ENCODE results near the gene COL25A1.
"Not testable (repeated sequence)": the region's sequence is repeated elsewhere in the genome, so short reads cannot be mapped to it uniquely, and the experiment has no call there.

The COL25A1 gene

DNA sequence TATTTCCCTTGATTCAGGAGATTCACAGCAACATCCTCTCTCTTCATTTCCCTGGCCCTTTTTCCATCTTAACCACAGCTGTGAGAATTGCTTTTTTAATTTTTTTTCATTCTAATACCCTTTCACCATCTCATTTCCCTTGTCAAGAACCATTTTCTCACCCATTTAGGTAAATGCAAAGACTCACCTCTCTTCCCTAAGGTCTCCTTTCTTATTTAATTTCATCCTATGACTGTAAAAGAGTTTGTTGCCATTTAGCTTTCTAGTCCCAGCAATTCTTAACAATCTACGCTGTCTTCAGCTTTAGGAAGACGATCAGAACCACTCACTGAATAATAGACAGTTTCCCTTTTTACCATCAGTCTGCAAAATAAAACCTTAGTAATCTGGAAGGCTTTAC lies 298.5 kb downstream of the COL25A1 start:
- FAIRE-seq: no peak

GRCh38 chr4:108991551-108992328 lies 310.7 kb downstream of the COL25A1 start:
- no peak for FAIRE-seq

- FAIRE-seq: no peak
Measured at GRCh38 chr4:108988464-108989195, 313.8 kb downstream of the COL25A1 start.

DNA sequence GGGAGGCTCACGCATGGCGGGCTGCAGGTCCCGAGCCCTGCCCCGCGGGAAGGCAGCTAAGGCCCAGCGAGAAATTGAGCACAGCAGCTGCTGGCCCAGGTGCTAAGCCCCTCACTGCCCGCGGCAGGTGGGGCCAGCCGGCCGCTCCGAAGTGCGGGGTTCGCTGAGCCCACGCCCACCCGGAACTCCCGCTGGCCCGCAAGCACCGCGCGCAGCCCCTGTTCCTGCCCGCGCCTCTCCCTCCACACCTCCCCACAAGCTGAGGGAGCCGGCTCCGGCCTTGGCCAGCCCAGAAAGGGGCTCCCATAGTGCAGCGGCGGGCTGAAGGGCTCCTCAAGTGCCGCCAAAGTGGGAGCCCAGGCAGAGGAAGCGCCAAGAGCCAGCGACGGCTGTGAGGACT lies 318.0 kb downstream of the COL25A1 start:
- not testable (repeated sequence) for FAIRE-seq

DNA sequence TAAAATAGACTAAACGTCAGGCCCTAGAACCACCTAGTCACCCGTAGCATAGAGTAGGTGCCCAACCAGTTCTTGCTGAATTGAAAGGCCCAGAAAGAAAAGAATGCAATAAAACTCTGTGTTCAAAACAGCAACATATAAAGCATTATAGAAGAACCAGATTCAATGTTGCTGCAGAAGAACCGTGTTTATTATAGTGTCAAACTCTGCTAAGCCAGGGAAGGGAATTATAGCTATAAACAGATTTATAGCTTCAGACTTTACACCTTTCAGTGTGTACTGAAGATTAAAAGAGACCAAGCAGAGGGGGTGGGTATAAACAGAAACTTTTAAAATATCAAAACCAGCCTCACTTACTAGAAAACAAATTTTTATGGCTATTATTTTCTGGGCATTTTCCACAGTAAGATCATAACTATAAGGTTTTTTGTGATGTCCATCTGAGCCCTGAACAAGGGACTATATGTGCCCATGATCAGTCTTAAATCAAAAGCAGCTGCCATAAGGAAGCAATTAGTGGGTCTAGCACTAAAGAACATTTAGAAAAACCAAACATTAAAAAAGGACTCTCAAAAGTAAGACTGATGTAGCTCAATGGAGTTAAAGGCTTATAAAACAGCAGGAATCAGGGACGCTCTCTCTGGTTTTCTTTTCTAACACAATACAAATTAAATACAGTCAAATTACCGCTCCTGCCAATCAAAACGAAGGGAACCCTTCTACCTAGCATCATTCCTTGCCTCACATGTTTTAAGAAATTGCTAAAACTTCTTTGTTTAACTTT lies 319.9 kb downstream of the COL25A1 start:
- FAIRE-seq: no peak

GRCh38 chr4:108980455-108981239 lies 321.8 kb downstream of the COL25A1 start:
- FAIRE-seq: no peak

- no peak for FAIRE-seq
Measured at GRCh38 chr4:108979759-108980158, 322.7 kb downstream of the COL25A1 start.

- no peak for FAIRE-seq
Measured at GRCh38 chr4:108978066-108978465, 324.4 kb downstream of the COL25A1 start.

DNA sequence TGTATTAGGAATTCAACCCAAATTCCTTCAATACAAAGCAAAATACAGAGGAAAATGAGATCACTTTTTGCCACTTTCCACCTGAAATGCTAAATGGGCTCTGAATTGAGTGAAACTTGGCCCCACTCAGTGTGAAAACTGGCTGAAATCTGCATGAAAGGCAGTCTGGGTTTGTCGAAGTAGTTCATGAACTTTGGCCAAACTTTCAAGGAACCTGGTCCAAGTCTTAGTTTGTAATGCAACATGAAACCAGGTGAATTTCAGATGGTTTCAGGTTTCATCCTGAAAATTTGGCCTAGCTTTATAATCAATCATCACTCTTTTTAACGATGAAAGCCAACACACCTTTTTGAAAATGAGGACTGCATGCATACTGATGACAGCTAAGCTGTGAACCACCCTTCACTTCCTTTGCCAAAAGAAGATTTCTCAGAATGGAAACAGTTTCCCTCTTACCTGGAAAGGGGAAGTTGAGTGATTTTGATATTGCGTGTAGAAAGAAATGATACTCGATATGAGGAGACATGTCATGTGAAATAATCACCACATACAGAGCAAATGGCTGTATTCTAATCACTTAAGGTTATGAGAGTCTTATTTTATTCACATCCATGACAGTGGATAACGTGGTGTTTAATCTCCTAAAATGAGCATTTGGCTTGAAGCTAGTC lies 329.7 kb downstream of the COL25A1 start:
- no peak for FAIRE-seq

- FAIRE-seq: no peak
Measured at GRCh38 chr4:108971473-108971872, 331.0 kb downstream of the COL25A1 start.

DNA sequence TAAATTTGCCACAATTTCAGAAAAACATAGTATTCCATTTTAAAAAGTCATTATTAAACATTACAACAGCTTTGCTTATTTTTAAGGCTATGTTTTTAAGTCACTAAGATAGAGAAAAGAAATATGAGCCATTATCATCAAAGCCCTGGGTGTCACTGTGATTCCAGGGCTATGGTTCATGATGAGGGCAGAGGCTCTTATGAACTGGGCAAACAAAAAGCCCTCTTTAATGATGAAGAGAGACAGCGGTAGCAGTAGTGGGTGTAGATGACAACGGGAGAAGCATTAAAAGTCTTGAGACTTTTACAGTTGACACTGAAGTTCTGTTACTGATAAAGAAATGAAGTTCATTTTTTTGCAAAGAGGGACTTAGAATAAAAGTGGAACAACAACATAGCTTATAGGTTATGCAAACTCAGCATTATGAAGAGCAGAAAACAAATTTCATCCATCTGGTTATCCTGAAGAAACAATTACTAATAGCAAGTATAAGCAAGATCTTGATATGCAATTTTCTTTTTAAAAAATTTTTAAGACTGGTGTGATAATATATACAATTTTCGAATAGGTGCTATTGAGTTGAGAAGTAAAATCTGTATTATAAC lies 336.9 kb downstream of the COL25A1 start:
- no peak for FAIRE-seq

DNA sequence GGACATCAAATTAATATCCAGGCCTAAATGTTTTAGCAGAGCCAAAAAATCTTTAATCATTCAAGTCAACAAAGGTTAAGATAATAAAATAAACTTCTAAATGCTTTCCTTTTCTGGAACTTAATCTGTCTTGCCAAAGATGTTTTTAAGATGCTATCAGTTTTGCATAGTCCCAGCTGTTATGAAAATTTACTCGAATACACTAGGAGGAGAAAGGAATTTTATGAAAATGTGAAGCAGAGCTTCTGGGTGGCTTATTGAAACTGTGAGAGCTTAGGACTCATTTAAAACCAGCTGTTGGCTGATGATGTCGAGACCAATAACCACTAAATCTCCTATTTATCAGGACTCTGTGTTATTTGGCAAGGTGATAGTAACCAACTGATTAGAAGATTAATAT lies 337.4 kb downstream of the COL25A1 start:
- no peak for FAIRE-seq

DNA sequence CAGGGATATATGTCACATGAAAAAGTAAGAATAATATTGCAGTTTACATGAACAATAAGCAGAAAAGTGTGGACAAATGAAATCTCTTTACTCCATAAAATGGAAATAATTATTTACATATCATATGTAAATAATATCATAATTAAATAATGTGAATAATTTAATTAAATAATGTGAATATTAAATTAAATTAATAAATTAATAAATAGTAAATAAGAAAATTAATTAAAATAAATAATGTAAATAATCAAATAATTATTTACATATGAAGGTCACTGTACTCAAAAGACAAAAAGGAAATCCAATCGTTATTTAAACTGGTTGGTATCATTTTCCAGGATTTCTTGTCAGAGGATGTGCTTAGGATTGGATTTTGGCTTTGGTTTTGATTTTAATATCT lies 338.5 kb downstream of the COL25A1 start:
- peak; percentile 80 for FAIRE-seq

DNA sequence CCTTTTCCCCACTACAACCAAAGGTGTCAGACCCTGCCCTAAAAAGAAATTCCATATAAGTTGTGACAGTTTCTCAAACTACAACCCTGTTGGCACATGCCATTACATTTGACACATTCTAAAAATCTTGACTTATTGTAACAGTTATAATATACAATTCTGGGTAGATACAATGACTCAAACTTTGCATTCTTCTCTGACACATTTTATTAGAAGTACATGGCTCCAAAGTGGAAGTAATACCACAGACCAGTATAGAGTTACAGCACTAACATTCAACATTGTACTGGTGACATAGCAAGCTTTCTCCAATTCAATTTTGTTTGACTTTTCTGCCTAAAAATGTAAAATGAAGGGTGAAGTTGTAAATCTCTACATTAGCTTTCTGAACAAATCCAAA lies 343.0 kb downstream of the COL25A1 start:
- no peak for FAIRE-seq

GRCh38 chr4:108954880-108955279 lies 347.6 kb downstream of the COL25A1 start:
- FAIRE-seq: no peak

DNA sequence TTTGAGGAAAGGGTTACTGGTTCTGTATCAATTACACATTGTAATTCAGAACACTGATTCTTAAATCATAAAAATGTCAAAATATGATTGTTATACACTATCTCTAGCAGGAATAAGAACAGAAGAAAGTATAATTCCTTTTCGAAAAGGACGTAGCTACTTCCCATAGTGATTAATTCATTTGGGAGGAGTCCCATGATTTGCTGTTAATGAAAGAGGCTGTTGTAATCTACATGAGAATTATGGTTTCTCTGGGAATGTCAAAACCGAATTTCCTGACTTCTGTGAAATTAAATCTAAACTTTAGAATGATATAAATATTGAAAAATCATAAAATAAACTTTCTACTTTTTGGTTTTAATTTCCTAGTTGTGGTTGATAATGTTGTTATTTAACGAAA lies 348.5 kb downstream of the COL25A1 start:
- FAIRE-seq: no peak

GRCh38 chr4:108950158-108950915 lies 352.1 kb downstream of the COL25A1 start:
- FAIRE-seq: no peak

- no peak for FAIRE-seq
Measured at GRCh38 chr4:108947526-108947925, 354.9 kb downstream of the COL25A1 start.

- FAIRE-seq: no peak
Measured at GRCh38 chr4:108946237-108946636, 356.2 kb downstream of the COL25A1 start.

DNA sequence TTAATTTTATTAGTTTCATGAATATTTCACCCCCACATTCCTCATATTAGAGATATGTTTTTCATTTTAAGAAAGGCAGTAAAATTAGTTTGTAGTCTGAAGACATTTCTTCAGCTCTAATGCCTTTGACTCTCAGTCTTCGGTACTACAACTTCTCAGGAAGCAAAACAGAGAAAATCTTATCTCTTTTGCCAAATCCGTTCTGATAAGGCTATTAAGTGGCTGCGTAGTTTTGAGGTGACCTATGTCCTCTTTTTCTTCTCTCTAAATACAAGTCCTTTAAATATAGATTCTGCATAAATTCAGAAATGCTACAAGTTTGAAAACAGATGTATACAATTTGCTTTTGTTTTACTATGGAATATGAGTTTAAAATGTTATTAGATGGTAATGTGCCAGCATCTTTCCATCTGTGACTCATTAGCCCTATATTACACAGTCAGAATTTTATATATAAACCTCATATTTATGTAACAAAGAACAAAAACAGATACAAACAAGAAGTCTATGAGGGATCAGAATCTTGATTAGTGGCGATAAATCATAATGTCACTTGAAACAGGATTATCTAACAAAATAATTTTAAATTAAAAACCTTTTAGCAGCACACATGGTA lies 358.4 kb downstream of the COL25A1 start:
- no peak for FAIRE-seq

- no peak for FAIRE-seq
Measured at GRCh38 chr4:108943371-108943770, 359.1 kb downstream of the COL25A1 start.

Measured in TTC549 (cell line).